Endothelial cell of umbilical vein (primary cell): ENCODE results near the gene KLRD1. TPM values are rescaled to one million over a fixed set of nuclear protein-coding genes. Genes with fewer than 3 reads are reported as not detected.

ENCODE experiments used
- BruUV-seq: library from RNA; stranded (reverse); fragments of 400-500 nt; replicated peaks from 2 replicates; lab custom pipeline; 2021; lab: Mats Ljungman, UMichigan
- CTCF ChIA-PET: fragments of 300-600, 350-600 bp; sonication (Branson Sonifier 250); formaldehyde crosslinking; loops from one replicate; lab custom pipeline; 2021; ENCODE audit warnings: antibody characterized with exemption, inconsistent platforms; lab: Charles Lee
- POLR2A ChIA-PET: fragments of 300-600, 350-600 bp; sonication (Branson Sonifier 250); formaldehyde crosslinking; loops from one replicate; lab custom pipeline; 2021; ENCODE audit warnings: antibody characterized with exemption, inconsistent platforms; lab: Charles Lee
- DNase-seq: peaks from one replicate; pipeline ENCODE4 v3.0.0-alpha.2; 2011; ENCODE audit warnings: low read depth, low spot score
- FAIRE-seq: peaks from 2 replicates; lab custom pipeline; 2011; peaks lifted over from hg19 to GRCh38; lab: Jason Lieb, UNC
- H2AFZ ChIP-seq: 2 replicates; pipeline ENCODE4 v1.6.0; 2012; ENCODE audit warnings: low read depth, low read length, control low read depth, inconsistent platforms
- H3K27ac ChIP-seq: 2 replicates; pipeline ENCODE4 v1.5.1; 2011; ENCODE audit warnings: low read depth, mild to moderate bottlenecking, control low read depth, low read length, moderate library complexity; ENCODE audit not compliant: insufficient read depth
- H3K27me3 ChIP-seq, 2 experiments: 2 replicates each; pipeline versions ENCODE4 v1.6.0 to v1.6.1; 2011; ENCODE audit warnings: low read length in 2 of 2, mixed read lengths in 1 of 2; ENCODE audit not compliant: control insufficient read depth in 2 of 2, insufficient read depth in 2 of 2
- H3K36me3 ChIP-seq, 2 experiments: 2 replicates in 1 of 2; 3 replicates in 1 of 2; pipeline ENCODE4 v1.5.1; 2011; ENCODE audit warnings: low read length in 2 of 2, mild to moderate bottlenecking in 1 of 2, moderate library complexity in 1 of 2; ENCODE audit not compliant: control insufficient read depth in 2 of 2, insufficient read depth in 2 of 2; ENCODE audit errors: extremely low read depth in 1 of 2
- H3K4me1 ChIP-seq: 3 replicates; pipeline ENCODE4 v1.5.1; 2011; ENCODE audit warnings: mild to moderate bottlenecking, low read length; ENCODE audit not compliant: control insufficient read depth, insufficient read depth; ENCODE audit errors: extremely low read depth
- H3K4me2 ChIP-seq: 2 replicates; pipeline ENCODE4 v1.6.1; 2011; ENCODE audit warnings: low read length, control low read depth, mixed read lengths; ENCODE audit not compliant: insufficient read depth
- H3K4me3 ChIP-seq, 3 experiments: fragments of 200-600 bp in 1 of 3; sonication (generic), shearing (Covaris generic) in 1 of 3; replicated peaks in 1 of 3; 2 replicates each; pipeline ENCODE4 v1.5.1; 2011 to 2016; ENCODE audit warnings: control low read depth in 3 of 3, low read length in 3 of 3, mild to moderate bottlenecking in 2 of 3, inconsistent platforms in 1 of 3, low read depth in 1 of 3, moderate library complexity in 1 of 3; ENCODE audit not compliant: insufficient read depth in 1 of 3
- H3K79me2 ChIP-seq: 2 replicates; pipeline ENCODE4 v1.6.0; 2012; ENCODE audit warnings: low read length, inconsistent platforms; ENCODE audit not compliant: control insufficient read depth, insufficient read depth
- H3K9ac ChIP-seq: replicated peaks from 2 replicates; pipeline ENCODE3; 2011; ENCODE audit warnings: low read length, control low read depth; ENCODE audit not compliant: insufficient read depth; ENCODE audit errors: extremely low read depth
- H3K9me1 ChIP-seq: replicated peaks from 3 replicates; pipeline ENCODE4 v1.6.0; 2011; ENCODE audit warnings: mild to moderate bottlenecking, low read length; ENCODE audit not compliant: control insufficient read depth, insufficient read depth; ENCODE audit errors: extremely low read depth
- H3K9me3 ChIP-seq: replicated peaks from 2 replicates; pipeline ENCODE4 v1.5.1; 2012; ENCODE audit warnings: low read length, inconsistent platforms; ENCODE audit not compliant: control insufficient read depth, insufficient read depth
- H4K20me1 ChIP-seq: replicated peaks from 2 replicates; pipeline ENCODE3; 2011; ENCODE audit warnings: mild to moderate bottlenecking, low read length; ENCODE audit not compliant: control insufficient read depth, insufficient read depth; ENCODE audit errors: extremely low read depth
- CTCF ChIP-seq, 2 donors: IDR thresholded peaks; 1 replicate in 1 of 2; 2 replicates in 1 of 2; pipeline ENCODE4 v1.5.1; 2011; ENCODE audit warnings: low read length in 2 of 2, mild to moderate bottlenecking in 2 of 2, moderate library complexity in 2 of 2, control low read depth in 1 of 2, inconsistent platforms in 1 of 2, low read depth in 1 of 2; ENCODE audit not compliant: insufficient read depth in 1 of 2; ENCODE audit errors: extremely low read depth in 1 of 2
- FOS ChIP-seq: IDR thresholded peaks from 2 replicates; pipeline ENCODE4 v1.6.1; 2011; ENCODE audit warnings: mild to moderate bottlenecking, low read length, moderate library complexity, borderline replicate concordance; ENCODE audit not compliant: insufficient read depth
- GATA2 ChIP-seq: IDR thresholded peaks from 2 replicates; pipeline ENCODE4 v1.7.0; 2011; ENCODE audit warnings: low read depth, mild to moderate bottlenecking, moderate library complexity, mixed read lengths, low read length; ENCODE audit not compliant: insufficient read length, insufficient read depth
- JUN ChIP-seq: IDR thresholded peaks from 2 replicates; pipeline ENCODE4 v1.6.1; 2011; ENCODE audit warnings: borderline replicate concordance, low read depth; ENCODE audit not compliant: insufficient read length, insufficient read depth
- POLR2A ChIP-seq: IDR thresholded peaks from 2 replicates; pipeline ENCODE4 v1.6.1; 2012; ENCODE audit warnings: low read depth, mild to moderate bottlenecking, control low read depth, low read length
- POLR2AphosphoS5 ChIP-seq: IDR thresholded peaks from 2 replicates; pipeline ENCODE4 v1.6.1; 2012; ENCODE audit warnings: low read depth, mild to moderate bottlenecking, control low read depth, low read length, moderate library complexity; ENCODE audit not compliant: insufficient read depth
- dilution Hi-C: fragments of 300-500 bp; cut with MboI; formaldehyde crosslinking; loops from one replicate; pipeline ENCODE4 v1.15.0; 2019; ENCODE audit warnings: low sequenced_read_pairs; ENCODE audit not compliant: extremely low pct_ligation_motif_present
- intact Hi-C: fragments of 100-400 bp; cut with micrococcal nuclease; formaldehyde crosslinking; loops from one replicate; pipeline ENCODE4 v1.10.0; 2022
- polyA plus RNA-seq, 4 experiments: library from polyadenylated mRNA; depleted of rRNA in 3 of 4; stranded (reverse) in 3 of 4; unstranded in 1 of 4; fragments of >200 nt; gene quantifications; 2 replicates each; pipeline versions ENCODE4 v1.2.1 to v1.2.3, GENCODE V29; 2011 to 2012; ENCODE audit warnings: missing spikeins in 1 of 4
- total RNA-seq: library from RNA; stranded (reverse); gene quantifications from 2 replicates; pipeline ENCODE4 v1.2.3, GENCODE V29; 2021

The KLRD1 gene
- total and polyA plus RNA-seq, 2 donors (not counting 3 experiments of a cell fraction or from before 2014, with no cell fraction given) = 0.13 to 0.15 TPM

GRCh38 chr12:10293151-10293550, 14.5 kb upstream of the KLRD1 start:
- ChIA-PET POLR2A (no interaction called here), CTCF (interaction anchor here (1.0 kb wide), 1 partner anchor 457 kb away, joined by 3 read pairs; no protein-coding TSS in a partner anchor)
- Histone ChIP-seq H3K9me3 (no peaks in the 10 kb centered on the region), H3K4me1 (no peaks in the 10 kb centered on the region), H3K36me3 (no peaks in the 10 kb centered on the region), H3K27me3 (no peaks in the 10 kb centered on the region), H4K20me1 (no peaks in the 10 kb centered on the region), H3K9ac (no peak overlapping the region), H3K4me2 (no peak overlapping the region), H2AFZ (no peak overlapping the region), H3K27ac (no peak overlapping the region), H3K79me2 (no peaks in the 10 kb centered on the region), H3K9me1 (no peaks in the 10 kb centered on the region), H3K4me3 (no peak overlapping the region)
- intact Hi-C loops = no loop called here
- FAIRE-seq (no peak), DNase-seq (no peak)
- TF ChIP-seq CTCF (IDR thresholded peaks at IDR 0.05; ENCODE audit: extremely low read depth in 1 of 2, insufficient read depth in 1 of 2, low read depth in 1 of 2, low read length in 2 of 2) = no peak
- no peak for TF ChIP-seq POLR2AphosphoS5
- TF ChIP-seq JUN = no peak
- no peak for TF ChIP-seq GATA2
- TF ChIP-seq FOS = no peak
- TF ChIP-seq POLR2A = no peak
- dilution Hi-C loops = no loop called here
- no TSS peak for BruUV-seq
